Measurements from ENCODE around the gene C3orf33.
A peak's percentile ranks its signal among the peaks of the same experiment; 100 is the strongest.

C3orf33 gene

GRCh38 chr3:155785662-155786295, 20.3 kb downstream of the C3orf33 start:
- Histone ChIP-seq H3K27me3 (ENCODE audit: control insufficient read depth in 1 of 2, insufficient read depth in 2 of 2, low read length in 2 of 2) (no peaks in the 10 kb centered on the region), H3K27ac (ENCODE audit: low read length) (no peak overlapping the region), H3K9me3 (ENCODE audit: control insufficient read depth in 2 of 2, low read length in 2 of 2) (no peaks in the 10 kb centered on the region), H3K36me3 (ENCODE audit: control insufficient read depth in 2 of 2, insufficient read depth in 2 of 2, low read length in 2 of 2) (no peaks in the 10 kb centered on the region), H3K9ac (ENCODE audit: low read length in 2 of 2) (no peak overlapping the region), H3K4me1 (ENCODE audit: control insufficient read depth, insufficient read depth, low read length) (no peaks in the 10 kb centered on the region), H3K4me3 (ENCODE audit: low read length in 2 of 2) (no peak overlapping the region)

DNA sequence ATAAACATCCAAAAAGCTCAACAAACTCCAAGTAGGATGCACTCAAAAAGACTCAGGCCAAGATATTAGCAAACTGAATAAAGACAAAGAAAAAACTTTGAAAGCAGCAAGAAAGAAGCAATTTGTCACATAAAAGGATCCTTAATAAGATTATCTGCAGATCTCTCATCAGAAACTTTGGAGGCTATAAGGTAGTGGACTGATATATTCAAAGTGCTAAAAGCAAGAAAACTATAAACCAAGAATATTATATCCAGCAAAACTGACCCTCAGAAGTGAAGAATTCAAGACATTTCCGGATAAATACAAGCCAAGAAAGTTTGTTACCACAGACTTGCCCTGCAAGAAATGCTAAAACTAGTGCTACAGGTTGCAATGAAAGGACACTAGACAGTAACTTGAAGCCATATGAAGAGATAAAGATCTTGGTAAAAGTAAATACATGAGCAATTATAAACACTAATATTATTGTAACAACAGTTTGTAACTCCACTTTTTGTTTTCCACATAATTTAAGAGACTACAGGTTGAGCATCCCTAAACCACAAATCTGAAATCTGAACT, 23.6 kb downstream of the C3orf33 start:
- Histone ChIP-seq H3K27ac (ENCODE audit: low read length) (no peak overlapping the region), H3K36me3 (ENCODE audit: control insufficient read depth in 2 of 2, insufficient read depth in 2 of 2, low read length in 2 of 2) (peaks cover 0 to 3% of the 10 kb centered on the region in 2 donors), H3K9ac (ENCODE audit: low read length in 2 of 2) (no peak overlapping the region), H3K27me3 (ENCODE audit: control insufficient read depth in 1 of 2, insufficient read depth in 2 of 2, low read length in 2 of 2) (no peaks in the 10 kb centered on the region), H3K4me3 (ENCODE audit: low read length in 2 of 2) (no peak overlapping the region), H3K4me1 (ENCODE audit: control insufficient read depth, insufficient read depth, low read length) (no peaks in the 10 kb centered on the region), H3K9me3 (ENCODE audit: control insufficient read depth in 2 of 2, low read length in 2 of 2) (no peaks in the 10 kb centered on the region)

GRCh38 chr3:155780291-155780690, 25.8 kb downstream of the C3orf33 start:
- H3K36me3 ChIP-seq (ENCODE audit: control insufficient read depth in 2 of 2, insufficient read depth in 2 of 2, low read length in 2 of 2): peaks cover 0 to 3% of the 10 kb centered on the region in 2 donors
- H3K9me3 ChIP-seq (ENCODE audit: control insufficient read depth in 2 of 2, low read length in 2 of 2): no peaks in the 10 kb centered on the region
- no peak overlapping the region for H3K4me3 ChIP-seq (ENCODE audit: low read length in 2 of 2)
- no peaks in the 10 kb centered on the region for H3K4me1 ChIP-seq (ENCODE audit: control insufficient read depth, insufficient read depth, low read length)
- no peaks in the 10 kb centered on the region for H3K27me3 ChIP-seq (ENCODE audit: control insufficient read depth in 1 of 2, insufficient read depth in 2 of 2, low read length in 2 of 2)
- H3K27ac ChIP-seq (ENCODE audit: low read length): no peak overlapping the region
- H3K9ac ChIP-seq (ENCODE audit: low read length in 2 of 2): no peak overlapping the region

- peaks cover 0 to 3% of the 10 kb centered on the region in 2 donors for H3K36me3 ChIP-seq (ENCODE audit: control insufficient read depth in 2 of 2, insufficient read depth in 2 of 2, low read length in 2 of 2)
Measured at GRCh38 chr3:155778462-155778861, 27.6 kb downstream of the C3orf33 start.

GRCh38 chr3:155772801-155773200, 33.3 kb downstream of the C3orf33 start:
- Histone ChIP-seq H3K27ac (ENCODE audit: low read length) (no peak overlapping the region), H3K4me1 (ENCODE audit: control insufficient read depth, insufficient read depth, low read length) (no peaks in the 10 kb centered on the region), H3K4me3 (ENCODE audit: low read length in 2 of 2) (peak overlapping the region in 1 of 2 donors; percentile 15), H3K9ac (ENCODE audit: low read length in 2 of 2) (no peak overlapping the region), H3K9me3 (ENCODE audit: control insufficient read depth in 2 of 2, low read length in 2 of 2) (no peaks in the 10 kb centered on the region), H3K27me3 (ENCODE audit: control insufficient read depth in 1 of 2, insufficient read depth in 2 of 2, low read length in 2 of 2) (no peaks in the 10 kb centered on the region), H3K36me3 (ENCODE audit: control insufficient read depth in 2 of 2, insufficient read depth in 2 of 2, low read length in 2 of 2) (no peaks in the 10 kb centered on the region)

More at GRCh38 chr3:155778462-155778861, 27.6 kb downstream of the C3orf33 start:
- Histone ChIP-seq H3K27ac (ENCODE audit: low read length) (no peak overlapping the region), H3K27me3 (ENCODE audit: control insufficient read depth in 1 of 2, insufficient read depth in 2 of 2, low read length in 2 of 2) (no peaks in the 10 kb centered on the region), H3K9ac (ENCODE audit: low read length in 2 of 2) (no peak overlapping the region), H3K4me1 (ENCODE audit: control insufficient read depth, insufficient read depth, low read length) (no peaks in the 10 kb centered on the region), H3K4me3 (ENCODE audit: low read length in 2 of 2) (no peak overlapping the region), H3K9me3 (ENCODE audit: control insufficient read depth in 2 of 2, low read length in 2 of 2) (no peaks in the 10 kb centered on the region)

GRCh38 chr3:155771126-155771525, 35.0 kb downstream of the C3orf33 start:
- Histone ChIP-seq H3K27ac (ENCODE audit: low read length) (no peak overlapping the region), H3K4me1 (ENCODE audit: control insufficient read depth, insufficient read depth, low read length) (no peaks in the 10 kb centered on the region), H3K9me3 (ENCODE audit: control insufficient read depth in 2 of 2, low read length in 2 of 2) (no peaks in the 10 kb centered on the region), H3K9ac (ENCODE audit: low read length in 2 of 2) (no peak overlapping the region), H3K36me3 (ENCODE audit: control insufficient read depth in 2 of 2, insufficient read depth in 2 of 2, low read length in 2 of 2) (no peaks in the 10 kb centered on the region), H3K4me3 (ENCODE audit: low read length in 2 of 2) (no peak overlapping the region), H3K27me3 (ENCODE audit: control insufficient read depth in 1 of 2, insufficient read depth in 2 of 2, low read length in 2 of 2) (no peaks in the 10 kb centered on the region)

GRCh38 chr3:155766206-155766605, 39.9 kb downstream of the C3orf33 start:
- Histone ChIP-seq H3K4me3 (ENCODE audit: low read length in 2 of 2) (no peak overlapping the region), H3K27me3 (ENCODE audit: control insufficient read depth in 1 of 2, insufficient read depth in 2 of 2, low read length in 2 of 2) (no peaks in the 10 kb centered on the region), H3K9ac (ENCODE audit: low read length in 2 of 2) (no peak overlapping the region), H3K36me3 (ENCODE audit: control insufficient read depth in 2 of 2, insufficient read depth in 2 of 2, low read length in 2 of 2) (no peaks in the 10 kb centered on the region), H3K4me1 (ENCODE audit: control insufficient read depth, insufficient read depth, low read length) (no peaks in the 10 kb centered on the region), H3K27ac (ENCODE audit: low read length) (no peak overlapping the region), H3K9me3 (ENCODE audit: control insufficient read depth in 2 of 2, low read length in 2 of 2) (no peaks in the 10 kb centered on the region)

- H3K27ac ChIP-seq (ENCODE audit: low read length): no peak overlapping the region
- no peaks in the 10 kb centered on the region for H3K27me3 ChIP-seq (ENCODE audit: control insufficient read depth in 1 of 2, insufficient read depth in 2 of 2, low read length in 2 of 2)
- H3K4me1 ChIP-seq (ENCODE audit: control insufficient read depth, insufficient read depth, low read length): no peaks in the 10 kb centered on the region
- H3K4me3 ChIP-seq (ENCODE audit: low read length in 2 of 2): no peak overlapping the region
- no peaks in the 10 kb centered on the region for H3K9me3 ChIP-seq (ENCODE audit: control insufficient read depth in 2 of 2, low read length in 2 of 2)
- H3K36me3 ChIP-seq (ENCODE audit: control insufficient read depth in 2 of 2, insufficient read depth in 2 of 2, low read length in 2 of 2): no peaks in the 10 kb centered on the region
- no peak overlapping the region for H3K9ac ChIP-seq (ENCODE audit: low read length in 2 of 2)
Measured at GRCh38 chr3:155763870-155764463, 42.1 kb downstream of the C3orf33 start.

GRCh38 chr3:155760653-155761052, 45.4 kb downstream of the C3orf33 start:
- no peak overlapping the region for H3K4me3 ChIP-seq (ENCODE audit: low read length in 2 of 2)
- no peak overlapping the region for H3K27ac ChIP-seq (ENCODE audit: low read length)
- H3K4me1 ChIP-seq (ENCODE audit: control insufficient read depth, insufficient read depth, low read length): no peaks in the 10 kb centered on the region
- H3K9ac ChIP-seq (ENCODE audit: low read length in 2 of 2): no peak overlapping the region
- no peaks in the 10 kb centered on the region for H3K9me3 ChIP-seq (ENCODE audit: control insufficient read depth in 2 of 2, low read length in 2 of 2)
- no peaks in the 10 kb centered on the region for H3K27me3 ChIP-seq (ENCODE audit: control insufficient read depth in 1 of 2, insufficient read depth in 2 of 2, low read length in 2 of 2)
- H3K36me3 ChIP-seq (ENCODE audit: control insufficient read depth in 2 of 2, insufficient read depth in 2 of 2, low read length in 2 of 2): no peaks in the 10 kb centered on the region

DNA sequence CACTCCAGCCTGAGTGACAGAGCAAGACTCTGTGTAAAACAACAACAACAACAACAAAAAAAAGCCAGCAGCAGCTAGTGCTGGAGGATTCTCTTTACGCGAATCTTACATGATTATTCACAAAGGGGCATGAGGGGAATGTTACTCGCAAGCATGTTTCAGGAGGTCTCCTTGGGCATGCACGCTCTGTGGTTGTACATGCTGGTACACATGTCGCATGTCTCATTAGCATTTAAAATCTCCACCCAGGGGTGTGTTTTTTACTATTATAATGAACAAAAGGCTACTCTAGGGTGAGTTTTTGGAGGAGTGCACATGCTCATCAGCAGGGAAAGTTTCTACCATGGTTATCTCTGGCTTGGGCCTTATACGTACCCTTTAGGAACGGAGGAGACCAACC, 48.5 kb downstream of the C3orf33 start:
- no peaks in the 10 kb centered on the region for H3K9me3 ChIP-seq (ENCODE audit: control insufficient read depth in 2 of 2, low read length in 2 of 2)
- H3K4me3 ChIP-seq (ENCODE audit: low read length in 2 of 2): no peak overlapping the region
- H3K4me1 ChIP-seq (ENCODE audit: control insufficient read depth, insufficient read depth, low read length): no peaks in the 10 kb centered on the region
- no peak overlapping the region for H3K27ac ChIP-seq (ENCODE audit: low read length)
- H3K27me3 ChIP-seq (ENCODE audit: control insufficient read depth in 1 of 2, insufficient read depth in 2 of 2, low read length in 2 of 2): no peaks in the 10 kb centered on the region
- H3K9ac ChIP-seq (ENCODE audit: low read length in 2 of 2): no peak overlapping the region
- H3K36me3 ChIP-seq (ENCODE audit: control insufficient read depth in 2 of 2, insufficient read depth in 2 of 2, low read length in 2 of 2): no peaks in the 10 kb centered on the region

DNA sequence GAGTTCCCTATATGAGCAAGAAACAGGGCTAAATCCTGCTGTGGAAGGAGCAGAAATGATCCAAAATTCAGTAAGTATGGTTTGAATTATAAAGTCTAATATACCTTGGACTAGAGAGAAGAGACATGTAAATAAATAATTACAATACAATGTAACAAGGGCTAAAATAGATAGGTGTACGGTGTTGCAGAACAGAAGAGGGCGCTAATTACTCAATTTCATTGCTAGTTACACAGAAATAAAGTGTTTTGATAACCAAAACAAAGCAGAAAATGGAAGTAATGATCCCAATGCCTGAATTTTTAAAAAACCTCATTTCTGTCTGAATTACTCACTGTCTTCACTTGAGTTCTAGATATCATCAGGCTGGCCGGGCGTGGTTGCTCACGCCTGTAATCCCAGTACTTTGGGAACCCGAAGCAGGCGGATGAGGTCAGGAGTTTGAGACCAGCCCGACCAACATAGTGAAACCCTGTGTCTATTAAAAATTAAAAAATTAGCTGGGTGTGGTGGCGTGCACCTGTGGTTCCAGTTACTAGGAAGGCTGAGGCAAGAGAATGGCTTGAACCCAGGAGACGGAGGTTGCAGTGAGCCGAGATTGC, 52.9 kb downstream of the C3orf33 start:
- Histone ChIP-seq H3K36me3 (ENCODE audit: control insufficient read depth in 2 of 2, insufficient read depth in 2 of 2, low read length in 2 of 2) (no peaks in the 10 kb centered on the region), H3K4me3 (ENCODE audit: low read length in 2 of 2) (no peak overlapping the region), H3K9ac (ENCODE audit: low read length in 2 of 2) (no peak overlapping the region), H3K27ac (ENCODE audit: low read length) (no peak overlapping the region), H3K27me3 (ENCODE audit: control insufficient read depth in 1 of 2, insufficient read depth in 2 of 2, low read length in 2 of 2) (no peaks in the 10 kb centered on the region), H3K9me3 (ENCODE audit: control insufficient read depth in 2 of 2, low read length in 2 of 2) (no peaks in the 10 kb centered on the region), H3K4me1 (ENCODE audit: control insufficient read depth, insufficient read depth, low read length) (no peaks in the 10 kb centered on the region)

Measured in stomach smooth muscle (tissue), 2 donors.